Measurements from ENCODE around the gene IQGAP2.

Gene IQGAP2

GRCh38 chr5:76439201-76439600, 36.1 kb downstream of the IQGAP2 start:
- FAIRE-seq, result no peak
- no peak for TF ChIP-seq POLR2A (IDR thresholded peaks at IDR 0.05; ENCODE audit: low read depth, low read length)
- no peak for DNase-seq (ENCODE audit: insufficient read length, low spot score)

- DNase-seq (ENCODE audit: insufficient read length, low spot score) (no peak), FAIRE-seq (no peak)
- no peak for TF ChIP-seq POLR2A (IDR thresholded peaks at IDR 0.05; ENCODE audit: low read depth, low read length)
Measured at GRCh38 chr5:76439929-76440328, 36.8 kb downstream of the IQGAP2 start.

GRCh38 chr5:76441101-76441500, 38.0 kb downstream of the IQGAP2 start:
- TF ChIP-seq POLR2A (IDR thresholded peaks at IDR 0.05; ENCODE audit: low read depth, low read length), result no peak
- DNase-seq (ENCODE audit: insufficient read length, low spot score) (no peak), FAIRE-seq (no peak)

- DNase-seq (ENCODE audit: insufficient read length, low spot score), result no peak
- no peak for FAIRE-seq
- no peak for TF ChIP-seq POLR2A (IDR thresholded peaks at IDR 0.05; ENCODE audit: low read depth, low read length)
Measured at GRCh38 chr5:76441890-76442673, 39.0 kb downstream of the IQGAP2 start.

- FAIRE-seq (no peak), DNase-seq (ENCODE audit: insufficient read length, low spot score) (no peak)
- TF ChIP-seq POLR2A (IDR thresholded peaks at IDR 0.05; ENCODE audit: low read depth, low read length), result no peak
Measured at GRCh38 chr5:76443066-76443800, 40.1 kb downstream of the IQGAP2 start.

- no peak for TF ChIP-seq POLR2A (IDR thresholded peaks at IDR 0.05; ENCODE audit: low read depth, low read length)
- DNase-seq (ENCODE audit: insufficient read length, low spot score) (no peak), FAIRE-seq (no peak)
Measured at GRCh38 chr5:76445063-76445462, 42.0 kb downstream of the IQGAP2 start.

GRCh38 chr5:76445830-76446229, 42.7 kb downstream of the IQGAP2 start:
- no peak for DNase-seq (ENCODE audit: insufficient read length, low spot score)
- no peak for FAIRE-seq
- TF ChIP-seq POLR2A (IDR thresholded peaks at IDR 0.05; ENCODE audit: low read depth, low read length), result no peak

GRCh38 chr5:76446776-76447175, 43.7 kb downstream of the IQGAP2 start:
- no peak for TF ChIP-seq POLR2A (IDR thresholded peaks at IDR 0.05; ENCODE audit: low read depth, low read length)
- FAIRE-seq, result no peak
- no peak for DNase-seq (ENCODE audit: insufficient read length, low spot score)

GRCh38 chr5:76449606-76450005, 46.5 kb downstream of the IQGAP2 start:
- DNase-seq (ENCODE audit: insufficient read length, low spot score), result no peak
- no peak for FAIRE-seq
- no peak for TF ChIP-seq POLR2A (IDR thresholded peaks at IDR 0.05; ENCODE audit: low read depth, low read length)

GRCh38 chr5:76450054-76450453, 47.0 kb downstream of the IQGAP2 start:
- FAIRE-seq, result no peak
- no peak for DNase-seq (ENCODE audit: insufficient read length, low spot score)
- no peak for TF ChIP-seq POLR2A (IDR thresholded peaks at IDR 0.05; ENCODE audit: low read depth, low read length)

GRCh38 chr5:76451031-76451701, 48.1 kb downstream of the IQGAP2 start:
- TF ChIP-seq POLR2A (IDR thresholded peaks at IDR 0.05; ENCODE audit: low read depth, low read length), result no peak
- no peak for FAIRE-seq
- DNase-seq (ENCODE audit: insufficient read length, low spot score), result no peak

- FAIRE-seq (no peak), DNase-seq (ENCODE audit: insufficient read length, low spot score) (no peak)
- TF ChIP-seq POLR2A (IDR thresholded peaks at IDR 0.05; ENCODE audit: low read depth, low read length), result no peak
Measured at GRCh38 chr5:76455531-76456133, 52.5 kb downstream of the IQGAP2 start.

- DNase-seq (ENCODE audit: insufficient read length, low spot score) (no peak), FAIRE-seq (no peak)
- TF ChIP-seq POLR2A (IDR thresholded peaks at IDR 0.05; ENCODE audit: low read depth, low read length), result no peak
Measured at GRCh38 chr5:76456258-76456657, 53.2 kb downstream of the IQGAP2 start.

All from H54 (cell line).